Spleen (tissue), 11 donors: ENCODE data around the gene DNMT1. TPM values are rescaled to one million over a fixed set of nuclear protein-coding genes. Genes with fewer than 3 reads are reported as not detected.

Experiments used
- DNase-seq: peaks from one replicate; pipeline ENCODE4 v3.0.0-alpha.2; 2020
- H3K27ac ChIP-seq, 8 donors: fragments of 200-600 bp; sonication (generic) in 7 of 8; 1 replicate in 4 of 8; 2 replicates in 4 of 8; pipeline versions ENCODE4 v1.5.0 to v1.8.0; 2016 to 2021; ENCODE audit warnings: inconsistent platforms in 4 of 8, mild to moderate bottlenecking in 4 of 8, moderate library complexity in 1 of 8
- H3K27me3 ChIP-seq, 7 donors: fragments of 200-600 bp; sonication (generic) in 6 of 7; replicated peaks in 1 of 7; 1 replicate in 4 of 7; 2 replicates in 3 of 7; pipeline versions ENCODE4 v1.5.0 to v1.8.0; 2016 to 2021; ENCODE audit warnings: inconsistent platforms in 3 of 7, mild to moderate bottlenecking in 1 of 7
- H3K36me3 ChIP-seq, 6 donors: fragments of 200-600 bp; sonication (generic) in 5 of 6; 1 replicate in 4 of 6; 2 replicates in 2 of 6; pipeline versions ENCODE4 v1.5.0 to v1.8.0; 2016 to 2021; ENCODE audit warnings: inconsistent platforms in 2 of 6
- H3K4me1 ChIP-seq, 6 donors: fragments of 200-600 bp; sonication (generic) in 5 of 6; 1 replicate in 3 of 6; 2 replicates in 3 of 6; pipeline versions ENCODE4 v1.5.0 to v1.8.0; 2016 to 2021; ENCODE audit warnings: inconsistent platforms in 3 of 6
- H3K4me3 ChIP-seq, 8 donors: fragments of 200-600 bp; sonication (generic) in 7 of 8; 1 replicate in 4 of 8; 2 replicates in 4 of 8; pipeline versions ENCODE4 v1.5.0 to v1.8.0; 2016 to 2021; ENCODE audit warnings: inconsistent platforms in 4 of 8, mild to moderate bottlenecking in 4 of 8, moderate library complexity in 2 of 8
- H3K9me3 ChIP-seq, 8 donors: fragments of 200-600 bp; sonication (generic) in 7 of 8; 1 replicate in 4 of 8; 2 replicates in 4 of 8; pipeline versions ENCODE4 v1.5.0 to v1.8.0; 2016 to 2021; ENCODE audit warnings: inconsistent platforms in 4 of 8
- POLR2A ChIP-seq, 3 donors: fragments of 450-650 bp; IDR thresholded peaks; one replicate each; pipeline ENCODE4 v1.5.1; 2017; ENCODE audit warnings: antibody characterized with exemption in 3 of 3, mild to moderate bottlenecking in 1 of 3
- POLR2AphosphoS5 ChIP-seq, 3 donors: sonication (generic); formaldehyde crosslinking; IDR thresholded peaks; one replicate each; pipeline ENCODE4 v1.5.1; 2017; ENCODE audit warnings: antibody characterized with exemption in 3 of 3
- WGBS, 5 donors: extraction: QIAGEN DNeasy Blood & Tissue Kit in 3 of 5; methylation state at CpG; one replicate each; pipeline versions ENCODE4 v1.1.5 to v1.1.7; 2013 to 2018; 5-methylcytosine and 5-hydroxymethylcytosine counted together
- intact Hi-C: fragments of 100-400 bp; cut with DNase I; formaldehyde crosslinking; loops from one replicate; pipeline ENCODE4 v1.15.0; 2023; ENCODE audit warnings: low total_unique reads
- polyA plus RNA-seq, 3 donors: library from polyadenylated mRNA; stranded (reverse); fragments of 200-250 nt; gene quantifications; one replicate each; pipeline ENCODE4 v1.2.1, GENCODE V29; 2013
- total RNA-seq, 7 donors: library from RNA; depleted of rRNA in 3 of 7; stranded (reverse); fragments of >200 nt in 3 of 7; fragmentation: NEBNext Ultra II Directional in 4 of 7; extraction: Animal tissue kit (Norgen Biotek cat#: 25700) in 4 of 7; gene quantifications; one replicate each; pipeline versions ENCODE4 v1.1.0 to v1.2.1, GENCODE V29; 2016 to 2021
- TF ChIP-seq, protein P1 (sequence below), 11 experiments: fragments of 200-600 bp in 7 of 11; fragments of 450-650 bp in 4 of 11; sonication (generic) in 4 of 11; IDR thresholded peaks in 8 of 11; conservative IDR thresholded peaks in 3 of 11; 1 replicate in 7 of 11; 2 replicates in 4 of 11; pipeline versions ENCODE4 v1.4.0 to v1.8.0; 2016 to 2021; ENCODE audit warnings: antibody characterized with exemption in 11 of 11, inconsistent platforms in 4 of 11, mild to moderate bottlenecking in 1 of 11
- donor health status: healthy with polysubstance abuse.
- donor health status: DM: no; HTN: no; CAD: no; lungs with moderate emphysema.
- donor health status: DM: no; HTN: no; CAD: no.
- donor health status: Bipolar disorder and iron deficiency.
- donor health status: healthy.
- donor health status: DM: no; HTN: no; CAD: no.
- donor health status: DM: yes; HTN: yes; CAD: no.

Gene DNMT1
- total and polyA plus RNA-seq, 10 donors: 40.6 to 131 (median 71.8) TPM

DNA sequence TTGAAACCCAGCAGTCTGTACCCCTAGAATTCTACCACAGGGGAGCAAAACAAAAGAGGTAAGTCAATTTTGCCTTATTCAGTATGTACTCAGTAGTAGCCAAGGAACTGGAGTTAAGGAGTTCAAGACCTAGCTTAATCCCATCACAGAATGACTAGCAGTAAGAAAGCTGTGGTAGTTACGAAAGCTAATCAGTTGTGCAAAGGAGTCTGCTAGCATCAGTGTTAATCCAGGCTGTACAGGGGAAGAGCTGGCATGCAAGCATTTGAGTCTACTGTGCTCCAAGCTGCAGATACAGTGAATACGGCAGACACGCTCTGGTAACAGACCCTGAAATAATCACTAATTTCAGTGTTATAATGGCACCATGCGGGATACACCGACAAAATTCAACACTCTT lies 4.7 kb downstream of the DNMT1 start:
- WGBS, 5 donors: 88 to 98% (median 90%) methylated on average over 5 of the region's 5 CpGs
- Histone ChIP-seq H3K27me3 (no peaks in the 10 kb centered on the region), H3K27ac (no peak overlapping the region), H3K4me1 (peaks cover 13 to 71% (median 29%) of the 10 kb centered on the region in 6 donors), H3K9me3 (no peaks in the 10 kb centered on the region), H3K4me3 (no peak overlapping the region), H3K36me3 (peaks cover 0 to 76% (median 10%) of the 10 kb centered on the region in 6 donors)
- no peak for DNase-seq
- intact Hi-C loops: loop anchor here (10.0 kb wide), 1 partner anchor 55 kb away; no protein-coding TSS in a partner anchor
- TF ChIP-seq, protein P1, sequence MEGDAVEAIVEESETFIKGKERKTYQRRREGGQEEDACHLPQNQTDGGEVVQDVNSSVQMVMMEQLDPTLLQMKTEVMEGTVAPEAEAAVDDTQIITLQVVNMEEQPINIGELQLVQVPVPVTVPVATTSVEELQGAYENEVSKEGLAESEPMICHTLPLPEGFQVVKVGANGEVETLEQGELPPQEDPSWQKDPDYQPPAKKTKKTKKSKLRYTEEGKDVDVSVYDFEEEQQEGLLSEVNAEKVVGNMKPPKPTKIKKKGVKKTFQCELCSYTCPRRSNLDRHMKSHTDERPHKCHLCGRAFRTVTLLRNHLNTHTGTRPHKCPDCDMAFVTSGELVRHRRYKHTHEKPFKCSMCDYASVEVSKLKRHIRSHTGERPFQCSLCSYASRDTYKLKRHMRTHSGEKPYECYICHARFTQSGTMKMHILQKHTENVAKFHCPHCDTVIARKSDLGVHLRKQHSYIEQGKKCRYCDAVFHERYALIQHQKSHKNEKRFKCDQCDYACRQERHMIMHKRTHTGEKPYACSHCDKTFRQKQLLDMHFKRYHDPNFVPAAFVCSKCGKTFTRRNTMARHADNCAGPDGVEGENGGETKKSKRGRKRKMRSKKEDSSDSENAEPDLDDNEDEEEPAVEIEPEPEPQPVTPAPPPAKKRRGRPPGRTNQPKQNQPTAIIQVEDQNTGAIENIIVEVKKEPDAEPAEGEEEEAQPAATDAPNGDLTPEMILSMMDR (IDR thresholded peaks at IDR 0.05 in 8 of 11, conservative IDR thresholded peaks at IDR 0.05 in 3 of 11): no peak
- TF ChIP-seq POLR2A (IDR thresholded peaks at IDR 0.05): no peak
- no peak for TF ChIP-seq POLR2AphosphoS5 (IDR thresholded peaks at IDR 0.05)

DNA sequence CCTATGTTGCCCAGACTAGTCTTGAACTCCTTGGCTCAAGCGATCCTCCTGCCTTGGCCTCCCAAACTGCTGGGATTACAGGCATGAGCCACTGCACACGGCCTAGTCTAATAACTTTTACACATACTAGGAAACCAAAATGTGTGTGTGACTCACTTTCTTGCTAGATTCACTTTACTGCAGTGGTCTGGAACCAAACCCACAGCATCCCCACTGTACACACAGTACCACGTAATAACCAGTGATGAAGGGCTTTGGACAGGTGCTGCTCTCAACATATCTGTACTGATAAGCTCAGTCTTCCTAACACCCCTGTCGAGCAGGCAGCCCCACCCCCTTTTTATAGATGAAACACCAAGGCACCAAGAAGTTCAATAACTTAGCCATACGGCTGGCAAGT lies 5.1 kb downstream of the DNMT1 start:
- Histone ChIP-seq H3K27me3 (no peaks in the 10 kb centered on the region), H3K4me3 (no peak overlapping the region), H3K4me1 (peaks cover 12 to 69% (median 29%) of the 10 kb centered on the region in 6 donors), H3K27ac (no peak overlapping the region), H3K9me3 (no peaks in the 10 kb centered on the region), H3K36me3 (peaks cover 0 to 80% (median 12%) of the 10 kb centered on the region in 6 donors)
- intact Hi-C loops: loop anchor here (10.0 kb wide), 1 partner anchor 55 kb away; no protein-coding TSS in a partner anchor
- TF ChIP-seq, protein P1 (IDR thresholded peaks at IDR 0.05 in 8 of 11, conservative IDR thresholded peaks at IDR 0.05 in 3 of 11): no peak
- TF ChIP-seq POLR2A (IDR thresholded peaks at IDR 0.05) (no peak), POLR2AphosphoS5 (IDR thresholded peaks at IDR 0.05) (no peak)
- no peak for DNase-seq
- WGBS, 5 donors: 76 to 88% (median 80%) methylated on average over 5 of the region's 5 CpGs

DNA sequence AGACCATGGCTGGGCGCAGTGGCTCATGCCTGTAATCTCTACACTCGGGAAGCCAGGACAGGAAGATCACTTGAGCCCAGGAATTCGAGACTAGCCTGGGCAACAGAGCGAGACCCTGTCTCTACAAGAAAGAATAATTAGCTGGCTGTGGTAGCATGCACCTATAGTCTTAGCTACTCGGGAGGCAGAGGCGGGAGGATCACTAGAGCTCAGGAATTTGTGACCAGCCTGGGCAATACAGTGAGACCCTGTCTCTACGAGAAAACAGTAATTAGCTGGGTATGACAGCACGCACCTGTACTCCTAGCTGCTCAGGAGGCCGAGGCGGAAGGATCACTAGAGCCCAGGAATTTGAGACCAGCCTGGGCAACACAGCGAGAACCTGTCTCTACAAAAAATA lies 7.4 kb downstream of the DNMT1 start:
- H3K27me3 ChIP-seq: no peaks in the 10 kb centered on the region
- TF ChIP-seq, protein P1 (IDR thresholded peaks at IDR 0.05 in 8 of 11, conservative IDR thresholded peaks at IDR 0.05 in 3 of 11): no peak
- TF ChIP-seq POLR2AphosphoS5 (IDR thresholded peaks at IDR 0.05) (no peak), POLR2A (IDR thresholded peaks at IDR 0.05) (no peak)
- WGBS, 5 donors: 83 to 90% (median 87%) methylated on average over 11 of the region's 11 CpGs
- H3K36me3 ChIP-seq: peaks cover 0 to 97% (median 14%) of the 10 kb centered on the region in 6 donors
- H3K9me3 ChIP-seq: no peaks in the 10 kb centered on the region
- peaks cover 0 to 50% (median 11%) of the 10 kb centered on the region in 6 donors for H3K4me1 ChIP-seq
- no peak overlapping the region for H3K4me3 ChIP-seq
- H3K27ac ChIP-seq: no peak overlapping the region
- intact Hi-C loops: no loop called here
- DNase-seq: no peak

DNA sequence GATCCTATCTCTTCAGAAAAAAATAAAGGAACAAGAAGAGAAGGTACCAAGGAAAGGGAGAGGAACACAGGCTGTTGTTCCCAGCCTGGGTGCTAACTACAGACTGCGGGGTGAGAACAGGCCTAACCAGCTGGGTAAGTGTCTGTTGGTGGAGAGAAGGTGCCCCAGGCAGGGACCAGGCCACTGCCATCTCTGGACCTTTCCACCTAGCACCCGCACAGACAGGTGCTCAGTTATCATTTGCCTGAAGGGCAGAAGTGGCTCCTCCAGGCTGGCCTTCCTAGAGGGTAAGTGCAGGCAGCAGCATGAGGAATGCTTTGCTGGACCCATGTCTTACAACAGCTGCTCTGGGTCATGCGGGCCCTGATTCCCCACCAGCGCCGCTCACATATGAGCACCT lies 10.1 kb downstream of the DNMT1 start:
- intact Hi-C loops: no loop called here
- WGBS, 5 donors: 91 to 99% (median 97%) methylated on average over 5 of the region's 5 CpGs

More for the DNA sequence above, 10.1 kb downstream of the DNMT1 start:
- Histone ChIP-seq H3K4me1 (peaks cover 0 to 24% (median 0%) of the 10 kb centered on the region in 6 donors), H3K9me3 (no peaks in the 10 kb centered on the region), H3K27me3 (no peaks in the 10 kb centered on the region), H3K36me3 (peaks cover 0 to 95% (median 34%) of the 10 kb centered on the region in 6 donors), H3K27ac (no peak overlapping the region), H3K4me3 (no peak overlapping the region)
- TF ChIP-seq POLR2A (IDR thresholded peaks at IDR 0.05) (no peak), POLR2AphosphoS5 (IDR thresholded peaks at IDR 0.05) (no peak)
- TF ChIP-seq, protein P1 (IDR thresholded peaks at IDR 0.05 in 8 of 11, conservative IDR thresholded peaks at IDR 0.05 in 3 of 11): no peak
- no peak for DNase-seq
